SIG-M5 treated with dmso at 0.1 percent for 504 hours (cell line): Measurements from ENCODE around the gene DYNLRB1.
A peak's percentile ranks its signal among the peaks of the same experiment; 100 is the strongest.

Source experiments
- DNase-seq: peaks from one replicate; lab custom pipeline; 2025; ENCODE audit not compliant: unreplicated experiment; lab: John Stamatoyannopoulos, UW

DYNLRB1 gene

GRCh38 chr20:34532756-34533155 is 16.5 kb downstream of the DYNLRB1 start:
- DNase-seq: no peak

- DNase-seq: no peak
Observed at GRCh38 chr20:34534391-34535165, 18.4 kb downstream of the DYNLRB1 start.

- DNase-seq: no peak
Observed at GRCh38 chr20:34535301-34535840, 19.1 kb downstream of the DYNLRB1 start.

- DNase-seq: no peak
Observed at GRCh38 chr20:34535857-34536256, 19.6 kb downstream of the DYNLRB1 start.

- peak; percentile 49 for DNase-seq
Observed at GRCh38 chr20:34536798-34537394, 20.7 kb downstream of the DYNLRB1 start.

GRCh38 chr20:34537651-34538050 is 21.4 kb downstream of the DYNLRB1 start:
- no peak for DNase-seq

GRCh38 chr20:34538671-34539123 is 22.5 kb downstream of the DYNLRB1 start:
- peak; percentile 53 for DNase-seq

GRCh38 chr20:34539756-34540155 is 23.5 kb downstream of the DYNLRB1 start:
- no peak for DNase-seq

- no peak for DNase-seq
Observed at GRCh38 chr20:34540596-34541263, 24.5 kb downstream of the DYNLRB1 start.

GRCh38 chr20:34541264-34541901 is 25.2 kb downstream of the DYNLRB1 start:
- DNase-seq: no peak

- no peak for DNase-seq
Observed at GRCh38 chr20:34541917-34542316, 25.7 kb downstream of the DYNLRB1 start.

GRCh38 chr20:34542439-34542838 is 26.2 kb downstream of the DYNLRB1 start:
- DNase-seq: no peak

GRCh38 chr20:34543463-34544056 is 27.3 kb downstream of the DYNLRB1 start:
- no peak for DNase-seq

GRCh38 chr20:34544109-34544796 is 28.0 kb downstream of the DYNLRB1 start:
- DNase-seq: no peak

- DNase-seq: no peak
Observed at GRCh38 chr20:34546751-34547181, 30.5 kb downstream of the DYNLRB1 start.

GRCh38 chr20:34547844-34548613 is 31.8 kb downstream of the DYNLRB1 start:
- DNase-seq: no peak

GRCh38 chr20:34549291-34549928 is 33.2 kb downstream of the DYNLRB1 start:
- peak; percentile 31 for DNase-seq

- DNase-seq: no peak
Observed at GRCh38 chr20:34549929-34550305, 33.7 kb downstream of the DYNLRB1 start.

GRCh38 chr20:34552569-34552968 is 36.3 kb downstream of the DYNLRB1 start:
- DNase-seq: no peak
